NCI-H1092 treated with DMSO at 0.1 percent for 48 hours (cell line): ENCODE data around the gene ARHGEF7.
"Not testable (repeated sequence)": the region's sequence is repeated elsewhere in the genome, so short reads cannot be mapped to it uniquely, and the experiment has no call there.

ENCODE experiments used
- DNase-seq: peaks from one replicate; lab custom pipeline; 2025; lab: John Stamatoyannopoulos, UW

Gene ARHGEF7

GRCh38 chr13:111253365-111253872 is 138.3 kb downstream of the ARHGEF7 start:
- DNase-seq, result no peak

- no peak for DNase-seq
Observed at GRCh38 chr13:111255228-111255790, 140.2 kb downstream of the ARHGEF7 start.

- no peak for DNase-seq
Observed at GRCh38 chr13:111256458-111256857, 141.3 kb downstream of the ARHGEF7 start.

- DNase-seq, result no peak
Observed at GRCh38 chr13:111256946-111257345, 141.8 kb downstream of the ARHGEF7 start.

- DNase-seq, result not testable (repeated sequence)
Observed at GRCh38 chr13:111257899-111258298, 142.8 kb downstream of the ARHGEF7 start.

- DNase-seq, result no peak
Observed at GRCh38 chr13:111258637-111259036, 143.5 kb downstream of the ARHGEF7 start.

- DNase-seq, result no peak
Observed at GRCh38 chr13:111259058-111259457, 143.9 kb downstream of the ARHGEF7 start.

GRCh38 chr13:111261326-111261725 is 146.2 kb downstream of the ARHGEF7 start:
- DNase-seq, result no peak

- no peak for DNase-seq
Observed at GRCh38 chr13:111262281-111262680, 147.2 kb downstream of the ARHGEF7 start.

GRCh38 chr13:111262715-111263114 is 147.6 kb downstream of the ARHGEF7 start:
- no peak for DNase-seq

GRCh38 chr13:111263566-111263965 is 148.5 kb downstream of the ARHGEF7 start:
- DNase-seq, result no peak

- DNase-seq, result no peak
Observed at GRCh38 chr13:111265006-111265700, 150.0 kb downstream of the ARHGEF7 start.

- DNase-seq, result no peak
Observed at GRCh38 chr13:111265701-111266035, 150.6 kb downstream of the ARHGEF7 start.

GRCh38 chr13:111267205-111267604 is 152.1 kb downstream of the ARHGEF7 start:
- no peak for DNase-seq

GRCh38 chr13:111267784-111268183 is 152.7 kb downstream of the ARHGEF7 start:
- DNase-seq, result no peak

- DNase-seq, result no peak
Observed at GRCh38 chr13:111269508-111269907, 154.4 kb downstream of the ARHGEF7 start.

GRCh38 chr13:111270126-111270525 is 155.0 kb downstream of the ARHGEF7 start:
- DNase-seq, result no peak

- no peak for DNase-seq
Observed at GRCh38 chr13:111270765-111271698, 155.9 kb downstream of the ARHGEF7 start.

- no peak for DNase-seq
Observed at GRCh38 chr13:111272117-111272516, 157.0 kb downstream of the ARHGEF7 start.

- DNase-seq, result no peak
Observed at GRCh38 chr13:111275382-111275781, 160.3 kb downstream of the ARHGEF7 start.

- DNase-seq, result no peak
Observed at GRCh38 chr13:111275995-111276618, 161.0 kb downstream of the ARHGEF7 start.

- DNase-seq, result no peak
Observed at GRCh38 chr13:111278258-111278657, 163.1 kb downstream of the ARHGEF7 start.
